Activated T-cell treated with anti-CD3 and anti-CD28 coated beads, Interleukin-2, amount 50 U/mL, for 4 hours (primary cell): ENCODE measurements around the gene GDAP1L1. TPM values are rescaled to one million over a fixed set of nuclear protein-coding genes. Genes with fewer than 3 reads are reported as not detected.
A peak's percentile ranks its signal among the peaks of the same experiment; 100 is the strongest.
"Not testable (repeated sequence)": the region's sequence is repeated elsewhere in the genome, so short reads cannot be mapped to it uniquely, and the experiment has no call there.

Experiments used
- ATAC-seq, 2 donors: fragments of 200-7000 bp; cut with Tn5 transposase; one replicate each; pipeline ENCODE4 v1.10.0; 2021
- DNase-seq: peaks from one replicate; pipeline ENCODE4 v3.0.0-alpha.2; 2020
- H3K27me3 Mint-ChIP-seq: one replicate; pipeline ENCODE4 v1.8.0; 2021; ENCODE audit warnings: low read depth, mixed read lengths
- H3K36me3 Mint-ChIP-seq: one replicate; pipeline ENCODE4 v1.8.0; 2022; ENCODE audit warnings: mixed read lengths; ENCODE audit not compliant: insufficient read depth
- H3K4me1 Mint-ChIP-seq: one replicate; pipeline ENCODE4 v1.8.0; 2021; ENCODE audit warnings: low read depth, mixed read lengths
- H3K4me3 Mint-ChIP-seq: one replicate; pipeline ENCODE4 v1.8.0; 2021; ENCODE audit warnings: mild to moderate bottlenecking, moderate library complexity, mixed read lengths
- H3K9me3 Mint-ChIP-seq: one replicate; pipeline ENCODE4 v1.8.0; 2021; ENCODE audit warnings: mixed read lengths
- total RNA-seq, 3 donors: library from RNA; stranded (reverse); gene quantifications; one replicate each; pipeline ENCODE4 v1.2.1, GENCODE V29; 2021

Gene GDAP1L1
- total RNA-seq, 3 donors from 2014 or later, result not detected

GRCh38 chr20:44288252-44288651 is 41.1 kb downstream of the GDAP1L1 start:
- DNase-seq (no peak), ATAC-seq (no peak)
- H3K27me3 Mint-ChIP-seq, result no peaks in the 10 kb centered on the region
- no peaks in the 10 kb centered on the region for H3K4me1 Mint-ChIP-seq
- H3K9me3 Mint-ChIP-seq, result no peaks in the 10 kb centered on the region
- peaks cover 17% of the 10 kb centered on the region for H3K36me3 Mint-ChIP-seq
- H3K4me3 Mint-ChIP-seq, result no peak overlapping the region

- no peaks in the 10 kb centered on the region for H3K4me1 Mint-ChIP-seq
- H3K9me3 Mint-ChIP-seq, result no peaks in the 10 kb centered on the region
- H3K27me3 Mint-ChIP-seq, result no peaks in the 10 kb centered on the region
- ATAC-seq (no peak), DNase-seq (no peak)
- no peak overlapping the region for H3K4me3 Mint-ChIP-seq
- peaks cover 20% of the 10 kb centered on the region for H3K36me3 Mint-ChIP-seq
Measured at GRCh38 chr20:44291754-44292153, 44.6 kb downstream of the GDAP1L1 start.

- Mint-ChIP-seq H3K4me3 (no peak overlapping the region), H3K36me3 (peaks cover 6% of the 10 kb centered on the region), H3K4me1 (no peaks in the 10 kb centered on the region), H3K9me3 (no peaks in the 10 kb centered on the region), H3K27me3 (no peaks in the 10 kb centered on the region)
- DNase-seq, result no peak
- no peak for ATAC-seq
Measured at GRCh38 chr20:44296011-44296410, 48.9 kb downstream of the GDAP1L1 start.

GRCh38 chr20:44297721-44298120 is 50.6 kb downstream of the GDAP1L1 start:
- H3K27me3 Mint-ChIP-seq, result no peaks in the 10 kb centered on the region
- H3K4me1 Mint-ChIP-seq, result no peaks in the 10 kb centered on the region
- no peak overlapping the region for H3K4me3 Mint-ChIP-seq
- no peak for DNase-seq
- ATAC-seq, result no peak
- no peaks in the 10 kb centered on the region for H3K9me3 Mint-ChIP-seq
- H3K36me3 Mint-ChIP-seq, result peaks cover 6% of the 10 kb centered on the region

GRCh38 chr20:44299011-44299535 is 52.0 kb downstream of the GDAP1L1 start:
- not testable (repeated sequence) for H3K9me3 Mint-ChIP-seq, DNase-seq, ATAC-seq

GRCh38 chr20:44301285-44301684 is 54.2 kb downstream of the GDAP1L1 start:
- H3K27me3 Mint-ChIP-seq, result no peaks in the 10 kb centered on the region
- no peaks in the 10 kb centered on the region for H3K4me1 Mint-ChIP-seq
- peaks cover 6% of the 10 kb centered on the region for H3K36me3 Mint-ChIP-seq
- ATAC-seq (no peak), DNase-seq (no peak)
- no peaks in the 10 kb centered on the region for H3K9me3 Mint-ChIP-seq
- H3K4me3 Mint-ChIP-seq, result no peak overlapping the region

More at GRCh38 chr20:44299011-44299535, 52.0 kb downstream of the GDAP1L1 start:
- not testable (repeated sequence) for H3K27me3 Mint-ChIP-seq, H3K4me1 Mint-ChIP-seq, H3K36me3 Mint-ChIP-seq, H3K4me3 Mint-ChIP-seq

- Mint-ChIP-seq H3K4me1 (peaks cover 4% of the 10 kb centered on the region), H3K36me3 (peaks cover 13% of the 10 kb centered on the region), H3K27me3 (no peaks in the 10 kb centered on the region), H3K4me3 (no peak overlapping the region), H3K9me3 (no peaks in the 10 kb centered on the region)
- ATAC-seq, result no peak
- no peak for DNase-seq
Measured at GRCh38 chr20:44302026-44302669, 55.0 kb downstream of the GDAP1L1 start.

- ATAC-seq (no peak), DNase-seq (no peak)
- Mint-ChIP-seq H3K36me3 (peaks cover 13% of the 10 kb centered on the region), H3K9me3 (no peaks in the 10 kb centered on the region), H3K4me1 (peaks cover 4% of the 10 kb centered on the region), H3K4me3 (no peak overlapping the region), H3K27me3 (no peaks in the 10 kb centered on the region)
Measured at GRCh38 chr20:44302736-44303135, 55.6 kb downstream of the GDAP1L1 start.

GRCh38 chr20:44304383-44304782 is 57.3 kb downstream of the GDAP1L1 start:
- DNase-seq, result no peak
- no peak for ATAC-seq

GRCh38 chr20:44306927-44307326 is 59.8 kb downstream of the GDAP1L1 start:
- no peaks in the 10 kb centered on the region for H3K9me3 Mint-ChIP-seq
- H3K4me3 Mint-ChIP-seq, result no peak overlapping the region
- H3K36me3 Mint-ChIP-seq, result peaks cover 11% of the 10 kb centered on the region
- no peaks in the 10 kb centered on the region for H3K27me3 Mint-ChIP-seq
- ATAC-seq, result no peak
- DNase-seq, result no peak
- peaks cover 22% of the 10 kb centered on the region for H3K4me1 Mint-ChIP-seq

More at GRCh38 chr20:44304383-44304782, 57.3 kb downstream of the GDAP1L1 start:
- H3K9me3 Mint-ChIP-seq, result no peaks in the 10 kb centered on the region
- no peak overlapping the region for H3K4me3 Mint-ChIP-seq
- H3K36me3 Mint-ChIP-seq, result peaks cover 13% of the 10 kb centered on the region
- H3K4me1 Mint-ChIP-seq, result peaks cover 7% of the 10 kb centered on the region
- no peaks in the 10 kb centered on the region for H3K27me3 Mint-ChIP-seq

- peak; percentile 1 for ATAC-seq
- DNase-seq, result no peak
Measured at GRCh38 chr20:44309763-44310663, 62.9 kb downstream of the GDAP1L1 start.

GRCh38 chr20:44310664-44311639 is 63.8 kb downstream of the GDAP1L1 start, which contains the start of gene FITM2:
FITM2 (minus strand) TSS chr20:44311202; CDS start chr20:44311148, 54 bp downstream.
- peak within 1 kb of the TSS; percentile 85 for H3K4me3 Mint-ChIP-seq
- H3K4me1 Mint-ChIP-seq, result peaks cover 22% of the 10 kb centered on the region
- ATAC-seq (peak; percentile 96), DNase-seq (peak; percentile 98)
- no peaks in the 10 kb centered on the region for H3K9me3 Mint-ChIP-seq
- H3K27me3 Mint-ChIP-seq, result no peaks in the 10 kb centered on the region
- H3K36me3 Mint-ChIP-seq, result peaks cover 7% of the 10 kb centered on the region

More at GRCh38 chr20:44309763-44310663, 62.9 kb downstream of the GDAP1L1 start:
- Mint-ChIP-seq H3K4me3 (peak overlapping the region; percentile 85), H3K4me1 (peaks cover 22% of the 10 kb centered on the region), H3K9me3 (no peaks in the 10 kb centered on the region), H3K36me3 (peaks cover 7% of the 10 kb centered on the region), H3K27me3 (no peaks in the 10 kb centered on the region)

- DNase-seq, result no peak
- no peak overlapping the region for H3K4me3 Mint-ChIP-seq
- no peak for ATAC-seq
- peaks cover 5% of the 10 kb centered on the region for H3K27me3 Mint-ChIP-seq
- no peaks in the 10 kb centered on the region for H3K36me3 Mint-ChIP-seq
- H3K4me1 Mint-ChIP-seq, result peaks cover 10% of the 10 kb centered on the region
- no peaks in the 10 kb centered on the region for H3K9me3 Mint-ChIP-seq
Measured at GRCh38 chr20:44314870-44315269, 67.8 kb downstream of the GDAP1L1 start.
